ENCODE measurements around the gene HMGCS2. TPM values are rescaled to one million over a fixed set of nuclear protein-coding genes. Genes with fewer than 3 reads are reported as not detected.

Gene HMGCS2
- polyA plus RNA-seq, 2 of the 4 experiments (the other 2 are of a cell fraction), result not detected

- CTCF ChIA-PET, result interaction anchor here (1.2 kb wide), 1 partner anchor 12 kb away, joined by 3 read pairs; no protein-coding TSS in a partner anchor
- Histone ChIP-seq H3K9me3 (no peaks in the 10 kb centered on the region), H3K4me1 (no peaks in the 10 kb centered on the region), H3K4me2 (no peak overlapping the region), H3K4me3 (no peak overlapping the region), H3K27ac (no peak overlapping the region)
- no peak for ATAC-seq
- POLR2A ChIA-PET, result no interaction called here
- no peak for DNase-seq (ENCODE audit: low read depth in 1 of 2, low spot score in 1 of 2)
- 59% methylated on average over 11 of the region's 13 CpGs for WGBS (ENCODE audit: missing lambda C conversion rate)
- no peak for TF ChIP-seq EHMT2 (IDR thresholded peaks at IDR 0.05; ENCODE audit: low read depth)
- no peak for TF ChIP-seq E2F6 (IDR thresholded peaks at IDR 0.05; ENCODE audit: borderline replicate concordance, low read depth)
- no peak for TF ChIP-seq NFE2L2 (conservative IDR thresholded peaks at IDR 0.05; ENCODE audit: low read length)
- no peak for TF ChIP-seq KDM1A (IDR thresholded peaks at IDR 0.05; ENCODE audit: low read depth)
- TF ChIP-seq ZC3H11A (IDR thresholded peaks at IDR 0.05), result no peak
- TF ChIP-seq SREBF2 (IDR thresholded peaks at IDR 0.05), result no peak
- TF ChIP-seq POLR2A (IDR thresholded peaks at IDR 0.05; ENCODE audit: low read length), result no peak
- TF ChIP-seq MYC (IDR thresholded peaks at IDR 0.05; ENCODE audit: borderline replicate concordance, low read length), result no peak
- TF ChIP-seq HOXA7 (CRISPR knock-in tag; IDR thresholded peaks at IDR 0.05), result no peak
- TF ChIP-seq ELK1 (IDR thresholded peaks at IDR 0.05; ENCODE audit: low read depth, low read length), result no peak
- no peak for TF ChIP-seq NR3C1 (IDR thresholded peaks at IDR 0.05)
- no peak for TF ChIP-seq HEYL (CRISPR knock-in tag; IDR thresholded peaks at IDR 0.05)
- FAIRE-seq, result no peak
Measured at GRCh38 chr1:119805746-119806145, 37.0 kb upstream of the HMGCS2 start.

DNA sequence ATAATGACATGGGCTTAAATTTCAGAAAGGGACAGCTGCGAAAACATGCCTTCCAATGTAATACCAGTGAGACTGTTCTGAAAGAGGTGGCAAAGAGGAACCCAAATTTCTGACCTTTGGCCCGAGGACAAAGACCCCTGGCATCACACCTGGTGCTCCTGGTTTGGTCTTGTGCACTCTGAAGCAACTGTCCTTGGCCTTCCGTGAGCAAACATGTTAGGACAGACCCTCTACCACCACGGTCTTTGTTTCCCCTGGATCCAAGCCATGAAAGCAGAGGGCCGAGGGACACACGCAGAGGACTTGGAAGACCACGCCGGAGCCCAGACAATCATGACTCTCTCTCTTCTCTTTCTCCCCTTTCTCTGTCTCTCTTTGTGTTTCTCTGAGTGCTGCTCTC is 36.5 kb upstream of the HMGCS2 start:
- no peak for ATAC-seq
- no peak overlapping the region for H3K4me2 ChIP-seq
- ChIA-PET POLR2A (no interaction called here), CTCF (no interaction called here)
- no peak overlapping the region for H3K4me3 ChIP-seq
- 51% methylated on average over 8 of the region's 8 CpGs for WGBS (ENCODE audit: missing lambda C conversion rate)
- no peaks in the 10 kb centered on the region for H3K4me1 ChIP-seq
- DNase-seq (ENCODE audit: low read depth in 1 of 2, low spot score in 1 of 2), result no peak
- no peak overlapping the region for H3K27ac ChIP-seq
- no peaks in the 10 kb centered on the region for H3K9me3 ChIP-seq
- TF ChIP-seq NR3C1 (IDR thresholded peaks at IDR 0.05) (no peak), NFE2L2 (conservative IDR thresholded peaks at IDR 0.05; ENCODE audit: low read length) (no peak), RAD21 (conservative IDR thresholded peaks at IDR 0.05 in 1 of 2, IDR thresholded peaks at IDR 0.05 in 1 of 2) (no peak), BHLHE40 (IDR thresholded peaks at IDR 0.05; ENCODE audit: low read depth, low read length) (no peak), REST (IDR thresholded peaks at IDR 0.05) (no peak), MAZ (IDR thresholded peaks at IDR 0.05; ENCODE audit: borderline replicate concordance, low read depth, low read length) (no peak), FOSL2 (IDR thresholded peaks at IDR 0.05) (no peak), FOSL2 (CRISPR knock-in tag; IDR thresholded peaks at IDR 0.05) (no peak), CHD4 (IDR thresholded peaks at IDR 0.05; ENCODE audit: borderline replicate concordance) (no peak), ZFP36 (IDR thresholded peaks at IDR 0.05; ENCODE audit: borderline replicate concordance, partially characterized antibody) (no peak), RCOR1 (IDR thresholded peaks at IDR 0.05; ENCODE audit: low read depth, low read length) (no peak), JUN (IDR thresholded peaks at IDR 0.05) (no peak), EHMT2 (IDR thresholded peaks at IDR 0.05; ENCODE audit: low read depth) (no peak), RNF2 (IDR thresholded peaks at IDR 0.05; ENCODE audit: borderline replicate concordance, low read depth) (no peak), ZSCAN20 (CRISPR knock-in tag; IDR thresholded peaks at IDR 0.05) (no peak), HOXB13 (CRISPR knock-in tag; IDR thresholded peaks at IDR 0.05; ENCODE audit: low read depth) (no peak), CBX2 (IDR thresholded peaks at IDR 0.05; ENCODE audit: borderline replicate concordance, low read depth) (no peak), HOXB5 (CRISPR knock-in tag; IDR thresholded peaks at IDR 0.05) (no peak), POLR2AphosphoS2 (conservative IDR thresholded peaks at IDR 0.05; ENCODE audit: low read length) (no peak)
- TF ChIP-seq, protein P1, sequence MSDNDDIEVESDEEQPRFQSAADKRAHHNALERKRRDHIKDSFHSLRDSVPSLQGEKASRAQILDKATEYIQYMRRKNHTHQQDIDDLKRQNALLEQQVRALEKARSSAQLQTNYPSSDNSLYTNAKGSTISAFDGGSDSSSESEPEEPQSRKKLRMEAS (IDR thresholded peaks at IDR 0.05), result no peak
- TF ChIP-seq, protein P2, sequence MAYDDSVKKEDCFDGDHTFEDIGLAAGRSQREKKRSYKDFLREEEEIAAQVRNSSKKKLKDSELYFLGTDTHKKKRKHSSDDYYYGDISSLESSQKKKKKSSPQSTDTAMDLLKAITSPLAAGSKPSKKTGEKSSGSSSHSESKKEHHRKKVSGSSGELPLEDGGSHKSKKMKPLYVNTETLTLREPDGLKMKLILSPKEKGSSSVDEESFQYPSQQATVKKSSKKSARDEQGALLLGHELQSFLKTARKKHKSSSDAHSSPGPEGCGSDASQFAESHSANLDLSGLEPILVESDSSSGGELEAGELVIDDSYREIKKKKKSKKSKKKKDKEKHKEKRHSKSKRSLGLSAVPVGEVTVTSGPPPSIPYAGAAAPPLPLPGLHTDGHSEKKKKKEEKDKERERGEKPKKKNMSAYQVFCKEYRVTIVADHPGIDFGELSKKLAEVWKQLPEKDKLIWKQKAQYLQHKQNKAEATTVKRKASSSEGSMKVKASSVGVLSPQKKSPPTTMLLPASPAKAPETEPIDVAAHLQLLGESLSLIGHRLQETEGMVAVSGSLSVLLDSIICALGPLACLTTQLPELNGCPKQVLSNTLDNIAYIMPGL (CRISPR knock-in tag; IDR thresholded peaks at IDR 0.05; ENCODE audit: borderline replicate concordance), result no peak
- FAIRE-seq, result no peak

All from A549 (cell line).